ENCODE data around the gene MAGI2.

GRCh38 chr7:79434867-79435266, 18.6 kb downstream of the MAGI2 start:
- TF ChIP-seq CTCF (IDR thresholded peaks at IDR 0.05; ENCODE audit: insufficient read depth, low read length, poor library complexity, severe bottlenecking) (no peak), EZH2phosphoT487 (conservative IDR thresholded peaks at IDR 0.05; ENCODE audit: low read length) (no peak)
